Activated gamma-delta T cell treated with Interleukin-2 at 50 U/mL for 16 hours (primary cell): ENCODE data around the gene BFSP1.

Experiments
- DNase-seq: peaks from one replicate; pipeline ENCODE4 v3.0.0-alpha.2; 2020

The BFSP1 gene

GRCh38 chr20:17518339-17519052 lies 12.7 kb downstream of the BFSP1 start:
- DNase-seq, result no peak

GRCh38 chr20:17515053-17515452 lies 16.1 kb downstream of the BFSP1 start:
- DNase-seq, result no peak

- DNase-seq, result no peak
Measured at GRCh38 chr20:17513939-17514338, 17.2 kb downstream of the BFSP1 start.

GRCh38 chr20:17511401-17511800 lies 19.8 kb downstream of the BFSP1 start:
- DNase-seq, result no peak

- no peak for DNase-seq
Measured at GRCh38 chr20:17510548-17510947, 20.6 kb downstream of the BFSP1 start.

- no peak for DNase-seq
Measured at GRCh38 chr20:17508756-17509155, 22.4 kb downstream of the BFSP1 start.

- no peak for DNase-seq
Measured at GRCh38 chr20:17507531-17507930, 23.6 kb downstream of the BFSP1 start.

- no peak for DNase-seq
Measured at GRCh38 chr20:17507032-17507431, 24.1 kb downstream of the BFSP1 start.

GRCh38 chr20:17505636-17506517 lies 25.3 kb downstream of the BFSP1 start:
- DNase-seq, result peak; percentile 36

GRCh38 chr20:17504898-17505635 lies 26.1 kb downstream of the BFSP1 start:
- DNase-seq, result peak; percentile 46

- peak; percentile 12 for DNase-seq
Measured at GRCh38 chr20:17504066-17504897, 26.9 kb downstream of the BFSP1 start.

GRCh38 chr20:17503301-17504065 lies 27.7 kb downstream of the BFSP1 start:
- DNase-seq, result no peak

- DNase-seq, result no peak
Measured at GRCh38 chr20:17502105-17502504, 29.1 kb downstream of the BFSP1 start.

- DNase-seq, result no peak
Measured at GRCh38 chr20:17501701-17502100, 29.5 kb downstream of the BFSP1 start.

GRCh38 chr20:17500826-17501225 lies 30.4 kb downstream of the BFSP1 start:
- no peak for DNase-seq

- DNase-seq, result no peak
Measured at GRCh38 chr20:17500271-17500670, 30.9 kb downstream of the BFSP1 start.

GRCh38 chr20:17499041-17499440 lies 32.1 kb downstream of the BFSP1 start:
- no peak for DNase-seq

- no peak for DNase-seq
Measured at GRCh38 chr20:17498641-17499040, 32.5 kb downstream of the BFSP1 start.

- DNase-seq, result no peak
Measured at GRCh38 chr20:17497821-17498580, 33.2 kb downstream of the BFSP1 start.

GRCh38 chr20:17495826-17496225 lies 35.4 kb downstream of the BFSP1 start:
- DNase-seq, result no peak

GRCh38 chr20:17494201-17494600 lies 37.0 kb downstream of the BFSP1 start:
- no peak for DNase-seq
